ENCODE results near the gene DMPK. TPM values are rescaled to one million over a fixed set of nuclear protein-coding genes. Genes with fewer than 3 reads are reported as not detected.
A peak's percentile ranks its signal among the peaks of the same experiment; 100 is the strongest.

The DMPK gene
- total and polyA plus RNA-seq, 12 donors: 220 to 439 (median 304) TPM

- no peak for TF ChIP-seq CTCF (IDR thresholded peaks at IDR 0.05)
- intact Hi-C loops (cut with DNase I): no loop called here
- H3K27ac ChIP-seq: peak overlapping the region in 1 of 10 donors; percentile 12
- H3K9me3 ChIP-seq: no peaks in the 10 kb centered on the region
- peaks cover 4 to 32% (median 13%) of the 10 kb centered on the region in 9 donors for H3K4me1 ChIP-seq
- peaks cover 0 to 61% (median 18%) of the 10 kb centered on the region in 9 donors for H3K36me3 ChIP-seq
- H3K27me3 ChIP-seq: peaks cover 0 to 70% (median 0%) of the 10 kb centered on the region in 7 donors
- no peak for ATAC-seq
- H3K4me3 ChIP-seq: no peak overlapping the region
- DNase-seq: no peak
- 75 to 76% methylated on average over 14 of the region's 14 CpGs for WGBS, 2 donors
Observed at GRCh38 chr19:45772130-45772840, 10.0 kb downstream of the DMPK start.

- H3K27me3 ChIP-seq: peaks cover 0 to 70% (median 0%) of the 10 kb centered on the region in 7 donors
Observed at GRCh38 chr19:45771311-45771933, 10.9 kb downstream of the DMPK start.

GRCh38 chr19:45770192-45771101, 11.8 kb downstream of the DMPK start:
- DNase-seq: peak; percentile 95 to 96
- peaks cover 0 to 46% (median 8%) of the 10 kb centered on the region in 9 donors for H3K36me3 ChIP-seq
- peak; percentile 71 to 82 (median 78) for ATAC-seq
- H3K4me1 ChIP-seq: peaks cover 18 to 50% (median 31%) of the 10 kb centered on the region in 9 donors
- no peaks in the 10 kb centered on the region for H3K9me3 ChIP-seq
- peak overlapping the region; percentile 45 to 94 (median 86) for H3K4me3 ChIP-seq
- WGBS, 2 donors: 1 to 3% methylated on average over 65 to 79 of the region's 79 CpGs
- peak; percentile 95 to 99 (median 96) for TF ChIP-seq CTCF (IDR thresholded peaks at IDR 0.05)
- H3K27ac ChIP-seq: peak overlapping the region; percentile 80 to 100 (median 94)
- intact Hi-C loops (cut with DNase I): loop anchor here in 6 of 10 donors (1.0 to 2.0 kb wide), 5 partner anchors 22 to 78 kb away; partner anchors contain the start of genes DMWD (in 1 of the 6) and QPCTL (in 1 of the 6)
- peaks cover 0 to 78% (median 0%) of the 10 kb centered on the region in 7 donors for H3K27me3 ChIP-seq

More at GRCh38 chr19:45771311-45771933, 10.9 kb downstream of the DMPK start:
- no peak for TF ChIP-seq CTCF (IDR thresholded peaks at IDR 0.05)
- peaks cover 0 to 52% (median 10%) of the 10 kb centered on the region in 9 donors for H3K36me3 ChIP-seq
- peak overlapping the region in 6 of 10 donors; percentile 75 to 94 (median 90) for H3K4me3 ChIP-seq
- WGBS, 2 donors: 79 to 86% methylated on average over 42 to 46 of the region's 46 CpGs
- H3K9me3 ChIP-seq: no peaks in the 10 kb centered on the region
- intact Hi-C loops (cut with DNase I): loop anchor here in 5 of 10 donors (2.0 kb wide), 3 partner anchors 21 to 79 kb away; partner anchors contain the start of genes DMWD (in 1 of the 5) and QPCTL (in 1 of the 5)
- peak overlapping the region in 9 of 10 donors; percentile 80 to 100 (median 97) for H3K27ac ChIP-seq
- peaks cover 8 to 41% (median 21%) of the 10 kb centered on the region in 9 donors for H3K4me1 ChIP-seq
- ATAC-seq: no peak
- peak in 1 of 2 donors; percentile 31 for DNase-seq
